Peyer's patch (tissue), 4 donors: ENCODE data around the gene AGPAT2. TPM values are rescaled to one million over a fixed set of nuclear protein-coding genes. Genes with fewer than 3 reads are reported as not detected.

ENCODE experiments used
- DNase-seq, 3 donors: peaks; one replicate each; pipeline ENCODE4 v3.0.0-alpha.2; 2017 to 2019
- H3K27ac ChIP-seq, 4 donors: fragments of 200-600 bp; sonication (generic); one replicate each; pipeline ENCODE4 v1.5.1; 2016 to 2019
- H3K27me3 ChIP-seq, 2 donors: fragments of 200-600 bp; sonication (generic); one replicate each; pipeline ENCODE4 v1.5.1; 2019
- H3K36me3 ChIP-seq, 3 donors: fragments of 200-600 bp; sonication (generic); one replicate each; pipeline ENCODE4 v1.5.1; 2016 to 2019
- H3K4me1 ChIP-seq, 4 donors: fragments of 200-600 bp; sonication (generic); one replicate each; pipeline ENCODE4 v1.5.1; 2016 to 2019
- H3K4me3 ChIP-seq, 4 donors: fragments of 200-600 bp; sonication (generic); 1 replicate in 3 of 4; 2 replicates in 1 of 4; pipeline ENCODE4 v1.5.1; 2016 to 2019; ENCODE audit warnings: mild to moderate bottlenecking in 1 of 4
- H3K9me3 ChIP-seq, 4 donors: fragments of 200-600 bp; sonication (generic); one replicate each; pipeline ENCODE4 v1.5.1; 2016 to 2019; ENCODE audit warnings: mild to moderate bottlenecking in 1 of 4
- POLR2A ChIP-seq, 2 donors: fragments of 450-650 bp; IDR thresholded peaks; one replicate each; pipeline ENCODE4 v1.5.1; 2017; ENCODE audit warnings: antibody characterized with exemption in 2 of 2, mild to moderate bottlenecking in 2 of 2, moderate library complexity in 2 of 2
- total RNA-seq, 4 donors: library from RNA; depleted of rRNA; stranded (reverse); fragments of >200 nt; gene quantifications; one replicate each; pipeline ENCODE4 v1.1.0, GENCODE V29; 2016
- TF ChIP-seq, protein P1 (sequence below), 6 experiments: fragments of 450-650 bp in 4 of 6; fragments of 200-600 bp in 2 of 6; sonication (generic) in 1 of 6; IDR thresholded peaks; one replicate each; pipeline ENCODE4 v1.5.1; 2017 to 2019; ENCODE audit warnings: antibody characterized with exemption in 6 of 6, mild to moderate bottlenecking in 3 of 6, moderate library complexity in 1 of 6

The AGPAT2 gene
- total RNA-seq, 4 donors from 2014 or later: 97.4 to 802 (median 479) TPM

DNA sequence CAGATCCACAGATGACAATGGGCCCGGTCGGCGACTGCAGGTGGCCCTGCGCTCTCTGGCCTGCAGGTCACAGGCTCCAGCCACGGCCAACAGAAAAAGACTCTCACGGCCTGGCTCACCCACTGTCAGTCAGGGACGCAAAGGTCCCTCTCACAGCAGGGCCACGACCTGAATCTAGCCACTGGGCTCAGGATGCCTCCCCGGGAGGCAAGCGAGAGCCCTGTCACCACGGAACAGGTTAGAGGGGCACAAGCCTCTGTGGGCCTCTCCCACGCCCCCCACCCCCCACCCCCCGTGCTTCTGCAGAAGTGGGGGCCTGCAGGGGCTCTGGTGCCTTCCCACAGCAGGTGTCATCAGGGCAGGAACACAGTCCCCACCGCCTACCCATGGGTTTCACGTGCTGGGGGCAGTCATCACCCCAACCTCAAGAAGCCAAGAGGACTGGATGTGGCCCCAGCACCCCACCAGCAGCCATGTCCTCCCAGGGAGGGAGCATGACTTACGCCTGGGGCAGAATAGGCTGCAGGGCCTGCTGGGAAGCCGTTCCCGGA lies 41.8 kb downstream of the AGPAT2 start:
- peaks cover 0 to 10% of the 10 kb centered on the region in 2 donors for H3K27me3 ChIP-seq
- peaks cover 0 to 29% (median 14%) of the 10 kb centered on the region in 4 donors for H3K4me1 ChIP-seq
- no peaks in the 10 kb centered on the region for H3K36me3 ChIP-seq
- peak overlapping the region in 1 of 4 donors; percentile 14 for H3K4me3 ChIP-seq
- H3K27ac ChIP-seq: peak overlapping the region; percentile 10 to 72 (median 52)
- no peaks in the 10 kb centered on the region for H3K9me3 ChIP-seq
- no peak for TF ChIP-seq POLR2A (IDR thresholded peaks at IDR 0.05)
- TF ChIP-seq, protein P1, sequence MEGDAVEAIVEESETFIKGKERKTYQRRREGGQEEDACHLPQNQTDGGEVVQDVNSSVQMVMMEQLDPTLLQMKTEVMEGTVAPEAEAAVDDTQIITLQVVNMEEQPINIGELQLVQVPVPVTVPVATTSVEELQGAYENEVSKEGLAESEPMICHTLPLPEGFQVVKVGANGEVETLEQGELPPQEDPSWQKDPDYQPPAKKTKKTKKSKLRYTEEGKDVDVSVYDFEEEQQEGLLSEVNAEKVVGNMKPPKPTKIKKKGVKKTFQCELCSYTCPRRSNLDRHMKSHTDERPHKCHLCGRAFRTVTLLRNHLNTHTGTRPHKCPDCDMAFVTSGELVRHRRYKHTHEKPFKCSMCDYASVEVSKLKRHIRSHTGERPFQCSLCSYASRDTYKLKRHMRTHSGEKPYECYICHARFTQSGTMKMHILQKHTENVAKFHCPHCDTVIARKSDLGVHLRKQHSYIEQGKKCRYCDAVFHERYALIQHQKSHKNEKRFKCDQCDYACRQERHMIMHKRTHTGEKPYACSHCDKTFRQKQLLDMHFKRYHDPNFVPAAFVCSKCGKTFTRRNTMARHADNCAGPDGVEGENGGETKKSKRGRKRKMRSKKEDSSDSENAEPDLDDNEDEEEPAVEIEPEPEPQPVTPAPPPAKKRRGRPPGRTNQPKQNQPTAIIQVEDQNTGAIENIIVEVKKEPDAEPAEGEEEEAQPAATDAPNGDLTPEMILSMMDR (IDR thresholded peaks at IDR 0.05): no peak
- DNase-seq: peak in 1 of 3 donors; percentile 47

DNA sequence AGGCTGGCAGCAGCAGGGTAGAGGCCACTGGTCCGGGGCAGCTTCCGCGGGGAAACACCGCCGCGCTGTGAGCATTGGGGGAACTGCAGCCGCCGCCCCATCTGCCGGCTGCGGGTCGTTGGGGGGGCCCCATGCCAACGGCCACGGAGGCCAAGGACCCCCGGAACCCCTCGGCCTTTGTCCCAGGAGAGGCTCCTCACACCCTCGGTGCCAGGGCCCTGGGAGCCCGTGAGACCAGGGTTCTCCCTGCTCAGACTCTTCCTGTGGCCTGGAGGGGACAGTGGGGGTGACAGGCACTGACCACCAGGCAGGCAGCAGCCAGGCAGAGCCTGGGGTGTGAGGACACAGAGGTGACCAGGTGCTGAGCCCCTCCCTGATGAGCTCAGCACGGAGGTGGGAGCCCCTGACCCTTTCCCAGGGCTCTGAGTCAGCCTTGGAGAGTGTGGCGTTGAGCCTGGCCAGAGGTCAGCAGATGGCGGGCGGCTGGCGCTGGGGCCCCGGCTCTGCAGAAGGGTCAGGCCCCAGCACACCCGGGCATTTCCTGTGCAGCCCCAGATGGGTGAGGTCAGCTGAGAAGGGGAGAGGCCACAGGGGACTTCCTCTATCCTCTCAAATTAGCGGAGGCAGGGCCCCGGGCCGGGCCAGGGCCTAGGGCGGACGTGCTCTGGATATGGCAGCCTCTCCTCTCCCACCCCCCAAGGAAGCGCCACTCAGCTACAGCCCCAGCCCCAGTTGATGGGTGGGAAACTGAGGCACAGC lies 42.5 kb downstream of the AGPAT2 start:
- Histone ChIP-seq H3K9me3 (no peaks in the 10 kb centered on the region), H3K27ac (peak overlapping the region in 3 of 4 donors; percentile 42 to 72 (median 64)), H3K4me3 (peak overlapping the region in 3 of 4 donors; percentile 17 to 25 (median 18)), H3K4me1 (peaks cover 0 to 29% (median 14%) of the 10 kb centered on the region in 4 donors), H3K36me3 (no peaks in the 10 kb centered on the region), H3K27me3 (peaks cover 0 to 10% of the 10 kb centered on the region in 2 donors)
- DNase-seq: peak; percentile 68 to 92 (median 79)
- TF ChIP-seq POLR2A (IDR thresholded peaks at IDR 0.05): no peak
- TF ChIP-seq, protein P1 (IDR thresholded peaks at IDR 0.05): peak; percentile 69 to 97 (median 86)

DNA sequence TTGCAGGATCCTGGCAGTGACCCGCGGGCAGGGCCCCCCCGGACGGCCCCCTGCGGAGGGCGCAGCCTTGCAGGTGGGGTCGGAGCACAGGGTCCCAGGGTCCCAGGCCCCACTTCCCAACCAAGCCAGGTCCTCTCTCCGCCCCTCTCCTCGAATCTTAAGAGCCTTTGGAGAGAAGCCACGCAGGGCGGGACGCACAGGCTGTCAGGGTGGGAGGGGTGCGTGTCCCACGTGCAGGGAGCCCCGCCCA lies 43.0 kb downstream of the AGPAT2 start:
- Histone ChIP-seq H3K27me3 (peaks cover 0 to 10% of the 10 kb centered on the region in 2 donors), H3K36me3 (no peaks in the 10 kb centered on the region), H3K4me1 (peaks cover 0 to 29% (median 14%) of the 10 kb centered on the region in 4 donors), H3K9me3 (no peaks in the 10 kb centered on the region), H3K27ac (peak overlapping the region in 3 of 4 donors; percentile 42 to 72 (median 64)), H3K4me3 (peak overlapping the region in 3 of 4 donors; percentile 17 to 25 (median 18))
- no peak for TF ChIP-seq POLR2A (IDR thresholded peaks at IDR 0.05)
- TF ChIP-seq, protein P1 (IDR thresholded peaks at IDR 0.05): no peak
- peak in 1 of 3 donors; percentile 93 for DNase-seq

DNA sequence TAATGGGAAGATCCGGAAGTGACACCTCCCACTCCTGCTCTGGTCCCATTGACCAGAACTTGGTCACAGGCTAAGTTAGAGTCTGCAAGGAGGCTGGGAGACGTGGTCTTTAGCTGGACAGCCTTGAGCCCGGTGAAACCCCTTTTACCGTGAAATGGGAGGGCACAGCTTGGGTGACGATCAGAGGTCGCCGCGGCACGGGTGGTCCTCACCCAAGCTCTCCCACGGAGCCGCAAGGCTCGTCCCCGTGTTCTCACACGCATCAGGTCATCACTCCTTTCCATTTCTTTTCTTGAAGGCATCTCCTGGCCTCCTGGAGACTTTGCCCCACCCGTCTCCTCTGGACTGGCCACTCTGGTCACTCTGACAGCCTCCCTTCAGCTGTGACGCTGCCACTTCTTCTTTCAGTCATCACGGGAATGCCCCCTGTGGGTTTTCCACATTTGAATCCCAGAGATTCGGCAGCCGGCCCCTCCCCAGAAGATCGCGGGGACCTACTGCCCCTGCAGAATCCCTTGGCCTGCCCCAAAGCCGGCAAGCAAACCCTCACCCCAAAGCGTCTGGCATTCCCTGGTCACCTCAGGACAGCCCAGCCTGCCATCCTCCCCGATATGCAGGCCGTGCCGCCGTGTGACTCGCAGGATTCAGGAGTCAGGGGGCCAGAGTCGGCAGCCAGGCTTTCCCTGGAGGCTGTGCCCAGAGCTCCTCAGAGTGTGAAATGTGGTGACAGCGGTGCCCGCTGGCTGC lies 43.5 kb downstream of the AGPAT2 start:
- no peak for TF ChIP-seq POLR2A (IDR thresholded peaks at IDR 0.05)
- TF ChIP-seq, protein P1 (IDR thresholded peaks at IDR 0.05): no peak
- H3K4me1 ChIP-seq: peaks cover 0 to 29% (median 14%) of the 10 kb centered on the region in 4 donors
- peak in 1 of 3 donors; percentile 41 for DNase-seq
- H3K27ac ChIP-seq: peak overlapping the region in 3 of 4 donors; percentile 42 to 72 (median 64)
- peak overlapping the region in 3 of 4 donors; percentile 17 to 25 (median 18) for H3K4me3 ChIP-seq
- no peaks in the 10 kb centered on the region for H3K9me3 ChIP-seq
- no peaks in the 10 kb centered on the region for H3K36me3 ChIP-seq
- peaks cover 0 to 10% of the 10 kb centered on the region in 2 donors for H3K27me3 ChIP-seq

DNA sequence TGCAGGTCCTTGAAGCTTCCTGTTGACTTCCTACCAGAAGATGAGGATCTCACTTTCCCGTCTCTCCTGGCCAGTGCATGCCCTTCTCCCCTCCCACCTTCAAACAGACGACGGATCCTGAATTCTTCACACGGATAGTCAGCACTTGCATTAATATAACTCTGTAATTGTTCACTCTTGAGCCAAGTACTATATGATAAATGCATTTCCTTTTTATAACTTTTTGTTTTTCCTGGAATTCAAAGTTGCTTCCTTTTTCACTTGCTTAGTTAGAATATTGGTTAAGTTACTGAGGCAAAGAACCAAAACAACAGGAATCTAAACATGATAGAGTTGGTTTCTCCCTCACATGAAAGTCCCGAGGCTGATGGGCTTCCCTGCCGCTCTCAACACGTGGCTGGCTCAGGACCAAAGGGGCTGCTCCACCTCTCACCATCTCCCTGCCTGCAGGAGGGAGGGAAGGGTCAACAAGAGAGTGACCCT lies 44.8 kb downstream of the AGPAT2 start:
- DNase-seq: no peak

More for the DNA sequence above, 44.8 kb downstream of the AGPAT2 start:
- peaks cover 0 to 10% of the 10 kb centered on the region in 2 donors for H3K27me3 ChIP-seq
- TF ChIP-seq, protein P1 (IDR thresholded peaks at IDR 0.05): no peak
- TF ChIP-seq POLR2A (IDR thresholded peaks at IDR 0.05): no peak
- no peaks in the 10 kb centered on the region for H3K36me3 ChIP-seq
- no peak overlapping the region for H3K27ac ChIP-seq
- H3K4me1 ChIP-seq: peaks cover 0 to 29% (median 14%) of the 10 kb centered on the region in 4 donors
- H3K9me3 ChIP-seq: no peaks in the 10 kb centered on the region
- no peak overlapping the region for H3K4me3 ChIP-seq
